GM21737 (cell line): Measurements from ENCODE around the gene SLC45A1.

Experiments used
- ATAC-seq: cut with Tn5 transposase; IDR thresholded peaks from one replicate; pipeline ENCODE4 v1.9.1; 2021; ENCODE audit warnings: mild to moderate bottlenecking, moderate library complexity; ENCODE audit not compliant: unreplicated experiment

The SLC45A1 gene

GRCh38 chr1:8352471-8352845, 34.5 kb downstream of the SLC45A1 start:
- ATAC-seq: no peak

GRCh38 chr1:8352886-8353785, 35.2 kb downstream of the SLC45A1 start:
- ATAC-seq: no peak

DNA sequence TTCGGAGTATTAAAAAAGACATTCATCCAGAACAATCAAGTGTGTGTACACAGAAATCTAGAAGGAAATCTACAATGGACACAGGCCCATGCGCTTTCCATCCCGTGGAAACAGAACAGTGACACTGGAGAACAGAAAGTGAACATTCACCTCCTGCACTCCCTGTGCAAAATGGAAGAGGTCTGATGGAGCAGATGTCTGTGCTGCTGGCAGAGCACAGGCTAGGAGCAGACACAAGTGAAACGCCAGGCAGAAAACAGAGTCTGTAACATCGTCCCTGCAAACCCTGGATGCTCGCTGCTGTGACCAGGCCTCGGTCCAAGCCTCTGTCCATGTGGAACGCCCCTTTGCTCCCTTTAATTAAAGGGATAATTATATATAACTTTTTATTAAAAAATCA, 36.1 kb downstream of the SLC45A1 start:
- no peak for ATAC-seq

GRCh38 chr1:8355439-8356255, 37.7 kb downstream of the SLC45A1 start:
- no peak for ATAC-seq

DNA sequence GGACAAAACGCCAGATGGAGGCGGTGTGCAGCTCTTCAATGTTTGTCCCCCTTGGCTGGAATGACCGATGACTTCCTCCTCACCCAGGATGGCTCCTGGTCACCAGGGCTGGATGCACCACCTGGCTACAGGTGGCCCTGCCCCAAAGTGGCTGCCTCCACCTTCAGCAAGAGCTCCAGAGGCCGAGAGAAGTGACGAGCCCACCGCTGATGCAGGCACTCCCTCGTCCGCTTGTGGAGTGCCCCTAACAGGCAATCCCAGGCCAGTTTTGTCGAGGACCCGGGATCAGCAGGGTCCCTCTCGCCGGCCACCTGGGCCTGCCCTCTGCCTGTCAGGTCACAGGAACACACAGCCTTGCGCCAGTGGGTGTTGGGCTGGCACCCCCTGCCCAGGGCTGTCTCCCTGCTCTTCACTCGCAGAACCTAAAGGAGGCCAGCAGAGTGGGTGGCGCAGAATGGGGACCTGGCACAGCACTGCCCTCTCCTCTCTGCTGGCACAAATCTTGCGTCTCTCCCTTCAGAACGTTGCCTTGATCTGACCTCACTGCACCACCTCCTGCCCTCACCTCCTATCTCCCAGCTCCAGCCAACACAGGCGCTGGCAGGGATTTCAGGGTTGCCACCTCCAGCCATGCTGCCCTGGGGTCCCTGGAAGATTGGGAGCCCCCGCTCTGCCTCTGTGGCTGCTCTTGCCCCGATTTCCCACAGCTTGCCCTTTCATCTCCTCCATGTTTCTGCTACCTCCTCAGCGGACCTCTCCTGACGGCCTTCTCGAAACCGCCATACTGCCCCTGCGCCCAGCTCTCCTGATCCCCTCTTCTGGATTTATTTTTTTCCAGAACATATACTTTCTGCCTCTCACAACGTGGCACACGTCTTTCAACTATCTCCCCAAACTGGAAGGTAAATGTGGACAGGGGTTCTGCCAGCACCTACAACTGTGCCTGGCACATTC, 38.6 kb downstream of the SLC45A1 start:
- ATAC-seq: no peak

DNA sequence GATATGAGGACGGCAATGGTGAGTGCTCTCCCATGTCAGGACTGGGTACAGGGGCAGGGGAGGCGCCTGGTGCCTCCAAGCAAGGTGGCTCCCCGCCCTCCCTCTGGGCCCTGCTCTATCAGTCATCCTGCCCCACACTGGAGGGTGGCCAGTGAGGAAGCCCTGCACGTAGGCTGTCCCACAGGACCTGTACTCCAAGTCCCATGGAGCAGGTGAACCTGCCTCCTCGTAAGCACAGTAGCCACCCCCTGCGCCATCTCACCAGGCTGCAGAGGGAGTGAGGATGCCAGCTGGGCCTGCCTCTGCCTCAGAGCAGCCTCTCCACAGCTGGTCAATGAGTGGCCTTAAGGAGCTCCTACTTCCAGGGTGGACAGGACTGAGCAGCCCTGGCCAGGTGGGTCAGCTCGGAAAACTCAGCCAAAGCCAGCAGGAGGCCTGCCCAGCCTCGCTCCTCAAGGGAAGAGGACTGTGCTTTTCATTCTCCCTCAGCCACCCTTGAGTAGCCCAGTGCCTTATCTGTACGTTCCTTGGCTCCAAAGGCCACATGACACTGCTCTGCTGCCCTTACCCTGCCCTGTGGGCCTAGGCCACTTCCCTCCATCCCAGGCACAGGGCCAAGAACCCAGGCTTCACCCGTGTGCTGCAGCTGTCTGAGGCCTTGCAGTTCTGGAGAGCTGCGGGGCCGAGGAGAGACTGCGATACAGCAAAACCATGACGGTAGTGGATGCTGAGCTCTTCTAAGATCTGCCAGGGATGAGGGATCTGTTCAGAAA, 39.6 kb downstream of the SLC45A1 start:
- no peak for ATAC-seq

- ATAC-seq: no peak
These were observed 40.5 kb downstream of the SLC45A1 start for GRCh38 chr1:8358241-8358896.

- no peak for ATAC-seq
These were observed 41.1 kb downstream of the SLC45A1 start for GRCh38 chr1:8358897-8359616.

- no peak for ATAC-seq
These were observed 41.9 kb downstream of the SLC45A1 start for GRCh38 chr1:8359617-8360481.

DNA sequence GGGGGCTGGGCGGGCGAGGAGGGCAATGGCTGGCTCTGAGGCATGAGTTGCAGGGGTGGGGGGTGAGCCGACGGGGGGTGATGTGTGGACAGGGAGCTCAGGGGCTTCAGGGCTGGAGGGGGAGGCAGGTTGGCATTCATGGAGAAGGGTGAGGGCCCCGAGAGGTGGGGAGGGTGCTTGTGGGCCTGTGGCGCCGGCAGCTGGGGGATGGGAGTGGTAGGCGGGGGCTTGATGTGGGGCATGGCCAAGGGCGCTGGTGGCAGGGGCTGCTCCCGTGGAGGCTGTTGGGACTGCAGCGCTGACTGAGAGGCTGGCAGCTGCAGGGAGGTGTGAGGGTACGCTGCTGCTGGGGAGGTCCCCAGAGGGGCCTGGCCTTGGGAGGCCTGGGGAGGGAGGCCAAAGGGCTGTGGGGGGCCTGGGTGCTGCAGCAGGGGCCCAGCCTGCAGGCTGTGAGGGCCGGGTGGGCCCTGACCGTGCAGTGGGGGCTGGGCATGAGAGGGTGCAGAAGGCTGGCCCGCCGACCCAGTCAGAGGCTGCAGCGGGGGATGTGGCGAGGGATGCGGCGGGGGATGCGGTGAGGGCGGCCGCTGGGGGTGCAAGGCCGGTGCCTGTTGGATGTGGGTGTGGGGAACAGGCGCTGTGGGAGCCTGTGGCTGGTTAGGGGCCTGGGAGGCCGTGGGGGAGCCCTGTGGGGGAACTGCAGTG, 42.7 kb downstream of the SLC45A1 start:
- ATAC-seq: no peak

DNA sequence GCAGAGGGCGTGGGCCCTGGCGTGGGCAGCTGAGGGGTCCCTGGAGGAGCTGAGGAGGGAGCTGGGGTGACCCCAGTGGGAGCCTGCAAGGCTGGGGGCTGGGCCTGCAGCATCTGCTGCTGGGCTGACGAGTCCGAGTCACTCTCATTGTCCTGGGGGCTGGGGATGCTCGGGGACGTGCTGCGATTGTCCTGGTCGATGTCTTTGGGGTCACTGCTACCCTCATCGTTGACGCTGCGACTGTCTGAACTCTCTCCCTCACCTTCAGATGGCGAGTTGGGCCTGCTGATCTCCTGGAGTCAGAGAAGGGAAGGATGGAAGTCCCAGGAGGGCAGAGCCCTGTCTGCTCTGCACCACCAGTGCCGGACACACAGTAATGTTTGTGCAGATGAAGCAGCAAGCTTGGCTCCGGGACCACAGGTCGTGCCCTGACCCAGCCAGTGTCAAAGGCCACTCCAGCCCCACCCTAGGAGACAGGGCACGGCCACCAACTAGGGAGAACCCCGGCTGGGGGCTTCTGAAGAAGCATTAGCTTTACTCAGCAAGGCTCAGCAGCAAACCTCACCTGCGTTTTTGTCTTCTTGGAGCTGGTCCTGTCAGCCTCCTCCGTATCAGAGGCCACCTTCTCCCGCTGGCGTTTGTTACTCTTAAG, 43.4 kb downstream of the SLC45A1 start:
- no peak for ATAC-seq

GRCh38 chr1:8362701-8363101, 44.8 kb downstream of the SLC45A1 start:
- ATAC-seq: no peak

DNA sequence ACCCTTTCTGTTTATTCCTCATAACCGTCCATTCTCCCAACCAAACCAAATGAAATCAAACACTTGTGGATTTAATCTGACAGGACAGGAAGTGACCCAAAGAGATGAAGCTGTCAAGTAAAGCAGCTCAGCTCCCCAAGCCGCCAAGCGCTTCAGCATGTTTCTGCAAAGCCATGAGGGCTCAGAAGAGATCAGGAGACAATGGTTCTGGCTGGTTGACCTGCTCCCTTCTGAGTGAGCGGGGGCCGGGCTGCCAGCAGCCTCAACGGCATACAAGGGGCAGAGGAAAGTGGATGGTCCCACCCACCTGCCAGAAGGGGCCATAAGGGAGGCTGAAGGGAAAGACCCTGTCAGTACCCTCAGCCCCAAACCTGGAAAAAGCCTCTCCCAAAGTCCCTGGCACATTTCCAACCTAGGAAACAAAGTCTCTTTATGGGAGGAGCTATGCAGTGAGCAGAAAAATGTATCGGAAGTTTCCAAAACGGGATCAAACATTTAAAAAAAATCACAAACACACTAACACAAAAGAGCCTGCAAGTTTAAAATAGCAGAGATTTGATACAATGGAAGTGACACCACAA, 45.4 kb downstream of the SLC45A1 start:
- no peak for ATAC-seq

DNA sequence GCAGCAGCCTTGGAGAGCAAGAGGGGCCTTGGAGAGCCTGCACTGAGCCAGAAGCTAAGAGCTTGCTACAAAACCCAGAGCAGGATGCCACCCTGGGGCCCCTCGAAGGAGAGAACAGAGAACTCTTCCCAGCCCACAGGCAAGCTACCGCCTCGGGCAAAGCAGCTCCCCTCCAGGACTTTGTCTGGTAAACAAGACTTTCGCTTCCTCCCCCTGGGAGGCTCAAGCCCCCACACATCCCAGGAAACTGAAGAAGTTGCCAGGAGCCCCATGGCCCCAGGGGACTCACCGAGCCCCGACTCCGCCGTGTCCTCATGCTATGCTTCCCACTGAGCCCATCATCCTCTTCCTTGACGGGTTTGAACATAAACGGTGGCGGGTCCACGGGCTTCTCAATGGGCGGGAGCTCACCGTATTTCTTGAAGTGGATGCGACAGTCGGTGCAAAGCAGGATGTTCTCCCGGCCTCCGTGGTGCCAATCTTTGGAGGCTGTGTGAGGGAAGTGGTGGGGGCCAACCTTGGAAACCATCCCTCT, 45.9 kb downstream of the SLC45A1 start:
- no peak for ATAC-seq

- no peak for ATAC-seq
These were observed 46.9 kb downstream of the SLC45A1 start for GRCh38 chr1:8364528-8365442.
